MCF 10A (cell line): ENCODE results near the gene IGF1. TPM values are rescaled to one million over a fixed set of nuclear protein-coding genes. Genes with fewer than 3 reads are reported as not detected.

Source experiments
- BruUV-seq: library from RNA; stranded (reverse); fragments of 400-500 nt; replicated peaks from 2 replicates; lab custom pipeline; 2021; lab: Mats Ljungman, UMichigan
- CTCF ChIA-PET: fragments of 300-600 bp; sonication (Branson Sonifier 250); formaldehyde crosslinking; extraction: SDS; loops from one replicate; lab custom pipeline; 2021; ENCODE audit warnings: antibody characterized with exemption, inconsistent platforms; lab: Yijun Ruan, JAX
- POLR2A ChIA-PET: fragments of 300-600, 350-650 bp; sonication (Branson Sonifier 250); formaldehyde crosslinking; extraction: SDS; loops from one replicate; lab custom pipeline; 2020; ENCODE audit warnings: antibody characterized with exemption, inconsistent platforms; lab: Yijun Ruan, JAX
- DNase-seq: peaks from one replicate; pipeline ENCODE4 v3.0.0-alpha.2; 2018; ENCODE audit not compliant: unreplicated experiment
- H3K27ac Mint-ChIP-seq: one replicate; pipeline ENCODE4 v1.8.0; 2022; ENCODE audit warnings: mild to moderate bottlenecking, low read depth, mixed read lengths; ENCODE audit not compliant: unreplicated experiment
- H3K27me3 Mint-ChIP-seq: one replicate; pipeline ENCODE4 v1.8.0; 2022; ENCODE audit warnings: mixed read lengths; ENCODE audit not compliant: insufficient read depth, unreplicated experiment
- H3K36me3 Mint-ChIP-seq: one replicate; pipeline ENCODE4 v1.8.0; 2022; ENCODE audit warnings: mild to moderate bottlenecking, moderate library complexity, mixed read lengths; ENCODE audit not compliant: insufficient read depth, unreplicated experiment
- H3K4me1 Mint-ChIP-seq: one replicate; pipeline ENCODE4 v1.8.0; 2022; ENCODE audit warnings: mixed read lengths; ENCODE audit not compliant: insufficient read depth, unreplicated experiment
- H3K4me3 Mint-ChIP-seq: one replicate; pipeline ENCODE4 v1.8.0; 2022; ENCODE audit warnings: mild to moderate bottlenecking, moderate library complexity, mixed read lengths; ENCODE audit not compliant: unreplicated experiment
- H3K9me3 Mint-ChIP-seq: one replicate; pipeline ENCODE4 v1.8.0; 2022; ENCODE audit warnings: mixed read lengths; ENCODE audit not compliant: unreplicated experiment
- intact Hi-C: fragments of 100-400 bp; cut with micrococcal nuclease; formaldehyde crosslinking; loops from 2 replicates; pipeline ENCODE4 v1.14.1; 2022
- total RNA-seq: library from RNA; stranded (reverse); gene quantifications from 2 replicates; pipeline ENCODE4 v1.2.3, GENCODE V29; 2022
- TF ChIP-seq, protein P1 (sequence below): fragments of 200-600 bp; IDR thresholded peaks from one replicate; pipeline ENCODE4 v1.8.0; 2022; ENCODE audit warnings: antibody characterized with exemption, mild to moderate bottlenecking; ENCODE audit not compliant: unreplicated experiment

IGF1 gene
- total RNA-seq, 1 experiment from 2014 or later: not detected

DNA sequence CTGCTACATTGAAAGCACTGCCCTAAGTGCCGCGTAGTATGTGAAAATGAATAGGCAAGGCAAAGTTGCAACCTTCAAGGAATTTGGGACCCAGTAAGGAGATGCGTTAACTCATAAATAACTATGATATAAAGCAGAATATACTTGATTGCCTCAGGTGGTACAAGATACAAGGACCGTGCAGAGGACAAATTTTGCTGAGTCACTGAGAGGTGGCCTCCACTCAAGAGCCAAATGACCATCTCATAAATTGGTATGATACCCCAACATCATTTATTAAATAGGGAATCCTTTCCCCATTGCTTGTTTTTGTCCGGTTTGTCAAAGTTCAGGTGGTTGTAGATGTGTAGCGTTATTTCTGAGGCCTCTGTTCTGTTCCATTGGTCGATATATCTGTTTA, 35.7 kb downstream of the IGF1 start:
- no peaks in the 10 kb centered on the region for H3K36me3 Mint-ChIP-seq
- intact Hi-C loops: no loop called here
- no peak for DNase-seq
- no peaks in the 10 kb centered on the region for H3K9me3 Mint-ChIP-seq
- H3K27ac Mint-ChIP-seq: no peak overlapping the region
- BruUV-seq: no TSS peak
- no peaks in the 10 kb centered on the region for H3K4me1 Mint-ChIP-seq
- ChIA-PET POLR2A (no interaction called here), CTCF (no interaction called here)
- TF ChIP-seq, protein P1, sequence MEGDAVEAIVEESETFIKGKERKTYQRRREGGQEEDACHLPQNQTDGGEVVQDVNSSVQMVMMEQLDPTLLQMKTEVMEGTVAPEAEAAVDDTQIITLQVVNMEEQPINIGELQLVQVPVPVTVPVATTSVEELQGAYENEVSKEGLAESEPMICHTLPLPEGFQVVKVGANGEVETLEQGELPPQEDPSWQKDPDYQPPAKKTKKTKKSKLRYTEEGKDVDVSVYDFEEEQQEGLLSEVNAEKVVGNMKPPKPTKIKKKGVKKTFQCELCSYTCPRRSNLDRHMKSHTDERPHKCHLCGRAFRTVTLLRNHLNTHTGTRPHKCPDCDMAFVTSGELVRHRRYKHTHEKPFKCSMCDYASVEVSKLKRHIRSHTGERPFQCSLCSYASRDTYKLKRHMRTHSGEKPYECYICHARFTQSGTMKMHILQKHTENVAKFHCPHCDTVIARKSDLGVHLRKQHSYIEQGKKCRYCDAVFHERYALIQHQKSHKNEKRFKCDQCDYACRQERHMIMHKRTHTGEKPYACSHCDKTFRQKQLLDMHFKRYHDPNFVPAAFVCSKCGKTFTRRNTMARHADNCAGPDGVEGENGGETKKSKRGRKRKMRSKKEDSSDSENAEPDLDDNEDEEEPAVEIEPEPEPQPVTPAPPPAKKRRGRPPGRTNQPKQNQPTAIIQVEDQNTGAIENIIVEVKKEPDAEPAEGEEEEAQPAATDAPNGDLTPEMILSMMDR: no peak
- no peaks in the 10 kb centered on the region for H3K27me3 Mint-ChIP-seq
- H3K4me3 Mint-ChIP-seq: no peak overlapping the region

DNA sequence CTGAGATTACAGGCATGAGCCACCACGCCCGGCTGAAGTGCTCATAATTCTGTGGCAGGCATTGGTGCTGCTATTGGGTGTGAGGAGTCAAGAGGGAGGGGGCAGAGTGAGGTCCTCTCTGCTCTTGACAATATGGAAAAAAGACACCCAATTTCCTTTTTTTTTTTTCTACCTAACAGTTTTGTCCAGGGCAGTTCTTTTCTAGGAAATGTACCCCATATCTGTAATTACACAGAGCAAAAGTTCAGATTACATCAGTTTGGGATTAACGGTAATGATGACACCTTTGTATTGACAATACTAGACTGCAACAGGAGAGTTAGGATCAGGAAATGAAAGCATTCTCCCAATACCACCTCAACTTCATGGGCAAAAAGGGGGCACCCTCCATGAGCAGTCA, 36.3 kb downstream of the IGF1 start:
- H3K4me3 Mint-ChIP-seq: no peak overlapping the region
- ChIA-PET POLR2A (no interaction called here), CTCF (no interaction called here)
- H3K4me1 Mint-ChIP-seq: no peaks in the 10 kb centered on the region
- TF ChIP-seq, protein P1: no peak
- no peak for DNase-seq
- H3K9me3 Mint-ChIP-seq: no peaks in the 10 kb centered on the region
- no TSS peak for BruUV-seq
- H3K27me3 Mint-ChIP-seq: no peaks in the 10 kb centered on the region
- H3K36me3 Mint-ChIP-seq: no peaks in the 10 kb centered on the region
- intact Hi-C loops: no loop called here
- no peak overlapping the region for H3K27ac Mint-ChIP-seq

DNA sequence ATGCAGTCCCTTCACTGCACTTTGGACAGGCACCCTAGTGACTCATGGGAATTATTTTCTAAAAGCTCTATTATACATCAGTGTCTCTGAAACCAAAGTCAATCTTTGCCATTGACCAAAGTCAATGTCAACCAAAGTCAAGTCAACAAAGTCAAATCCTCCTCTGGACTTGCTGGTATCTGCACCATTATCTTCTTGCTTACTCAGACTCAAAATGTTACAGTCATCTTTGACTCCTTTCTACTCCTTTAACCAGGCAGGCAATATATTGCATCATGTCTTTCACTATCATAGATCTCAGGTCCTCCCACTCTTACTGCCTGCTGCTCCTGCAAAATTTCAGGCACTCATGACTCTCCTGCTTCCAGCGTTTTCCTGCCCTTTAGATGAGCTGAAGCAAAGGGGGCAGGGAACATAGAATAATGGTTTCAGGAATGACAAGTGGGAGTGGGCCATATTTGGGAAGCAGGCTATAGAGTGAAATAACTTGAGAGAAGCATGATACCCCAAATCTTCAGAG, 39.2 kb downstream of the IGF1 start:
- H3K36me3 Mint-ChIP-seq: no peaks in the 10 kb centered on the region
- BruUV-seq: no TSS peak
- CTCF ChIA-PET: interaction anchor here (0.6 kb wide), 2 partner anchors 41 to 801 kb away, joined by 3 to 4 read pairs; no protein-coding TSS in a partner anchor
- DNase-seq: no peak
- intact Hi-C loops: no loop called here
- POLR2A ChIA-PET: no interaction called here
- no peaks in the 10 kb centered on the region for H3K9me3 Mint-ChIP-seq
- H3K4me3 Mint-ChIP-seq: no peak overlapping the region
- no peaks in the 10 kb centered on the region for H3K27me3 Mint-ChIP-seq
- H3K27ac Mint-ChIP-seq: no peak overlapping the region
- H3K4me1 Mint-ChIP-seq: no peaks in the 10 kb centered on the region
- TF ChIP-seq, protein P1: no peak

DNA sequence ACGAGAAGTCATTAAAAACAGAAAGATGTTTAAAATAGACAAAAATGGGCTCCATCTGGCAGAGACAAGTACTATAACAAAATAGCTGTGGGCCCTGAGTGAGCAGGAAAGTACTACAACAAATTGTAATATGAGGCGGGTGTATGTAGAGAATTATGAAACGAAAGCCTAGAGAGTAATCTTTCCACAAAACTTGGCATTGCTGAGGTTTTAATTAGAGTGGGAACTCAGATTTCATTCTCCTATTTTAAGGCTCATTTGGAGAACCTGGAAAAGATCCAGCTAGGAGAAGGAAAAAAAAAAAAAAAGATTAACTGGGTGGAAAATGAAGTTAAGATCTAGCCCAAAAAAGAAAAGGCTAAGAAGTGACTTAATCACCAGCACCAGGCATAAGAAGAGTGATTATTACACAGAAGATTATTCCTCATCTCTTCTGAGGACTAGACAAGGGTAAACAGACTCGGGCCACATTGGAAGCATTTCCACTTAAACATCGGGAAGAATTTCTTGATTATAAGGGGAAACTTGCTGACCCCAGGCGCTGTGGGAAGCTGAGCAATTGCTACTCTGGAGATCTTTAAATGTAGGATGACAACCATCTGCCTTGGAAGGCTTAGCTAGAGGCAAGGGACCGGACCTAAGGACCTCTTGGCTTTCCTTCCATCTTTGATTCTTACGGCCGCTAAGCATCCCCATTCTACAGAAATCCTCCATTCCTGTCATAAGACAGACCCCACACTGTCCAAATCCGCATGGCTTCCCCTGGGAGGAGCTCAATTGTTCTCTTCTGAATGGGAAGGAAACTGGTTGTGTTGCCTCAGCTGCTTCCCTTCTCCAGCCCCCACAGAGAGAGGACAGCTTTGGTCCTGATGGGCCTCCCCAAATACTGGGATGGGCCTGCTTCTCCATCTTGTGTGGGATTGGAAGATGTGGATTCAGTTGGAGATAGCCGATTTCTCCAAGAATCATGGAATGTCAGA, 40.6 kb downstream of the IGF1 start:
- POLR2A ChIA-PET: interaction anchor here (0.6 kb wide), 1 partner anchor 101 kb away, joined by 3 read pairs; no protein-coding TSS in a partner anchor
- Mint-ChIP-seq H3K4me1 (no peaks in the 10 kb centered on the region), H3K27me3 (no peaks in the 10 kb centered on the region), H3K9me3 (no peaks in the 10 kb centered on the region), H3K36me3 (no peaks in the 10 kb centered on the region), H3K27ac (no peak overlapping the region), H3K4me3 (no peak overlapping the region)
- TF ChIP-seq, protein P1: no peak
- CTCF ChIA-PET: interaction anchor here (0.6 to 1.2 kb wide), 5 partner anchors 140 to 1355 kb away, joined by 3 to 5 read pairs (median 3); no protein-coding TSS in a partner anchor
- no TSS peak for BruUV-seq
- no peak for DNase-seq
- intact Hi-C loops: no loop called here
